K562 (cell line): ENCODE data around the gene PRICKLE4. TPM values are rescaled to one million over a fixed set of nuclear protein-coding genes. Genes with fewer than 3 reads are reported as not detected.
A peak's percentile ranks its signal among the peaks of the same experiment; 100 is the strongest.

Source experiments
- CHD4 ChIP-seq: fragments of 200-600 bp; sonication (generic); IDR thresholded peaks from 3 replicates; pipeline ENCODE4 v1.6.1; 2012; ENCODE audit warnings: low read depth, mild to moderate bottlenecking, mixed read lengths, low read length, inconsistent platforms; ENCODE audit not compliant: insufficient read depth, insufficient replicate concordance, poor library complexity, severe bottlenecking
- CREM ChIP-seq: IDR thresholded peaks from 2 replicates; pipeline ENCODE4 v1.6.1; 2014; ENCODE audit warnings: antibody characterized with exemption, low read depth
- FOXP1 ChIP-seq: sonication (generic); formaldehyde crosslinking; IDR thresholded peaks from 2 replicates; pipeline ENCODE4 v1.8.0; 2022; ENCODE audit warnings: mild to moderate bottlenecking, missing genetic modification reagents
- GABPA ChIP-seq: fragments of 200-800 bp; sonication (Bioruptor generic); conservative IDR thresholded peaks from 2 replicates; pipeline ENCODE4 v1.6.1; 2016; ENCODE audit warnings: low read depth, missing genetic modification characterization, missing compliant biosample characterization
- GABPB2 ChIP-seq: fragments of 250-450 bp; sonication (Bioruptor Pico); conservative IDR thresholded peaks from 2 replicates; pipeline ENCODE4 v1.5.1; 2021; ENCODE audit warnings: mild to moderate bottlenecking
- HSF4 ChIP-seq: fragments of 250-450 bp; sonication (Bioruptor Pico); IDR thresholded peaks from 2 replicates; pipeline ENCODE4 v2.1.2; 2022; ENCODE audit warnings: mild to moderate bottlenecking, moderate library complexity, borderline replicate concordance
- KLF10 ChIP-seq: fragments of 250-450 bp; sonication (Bioruptor Pico); IDR thresholded peaks from 2 replicates; pipeline ENCODE4 v1.6.1; 2021; ENCODE audit warnings: matching md5 sums
- LARP7 ChIP-seq: fragments of 450-650 bp; IDR thresholded peaks from 2 replicates; pipeline ENCODE4 v1.6.1; 2016
- LEF1 ChIP-seq: fragments of 450-650 bp; IDR thresholded peaks from 2 replicates; pipeline ENCODE4 v1.6.1; 2016; ENCODE audit warnings: mild to moderate bottlenecking
- MEF2A ChIP-seq: IDR thresholded peaks from 2 replicates; pipeline ENCODE4 v1.6.1; 2011; ENCODE audit warnings: low read depth, mild to moderate bottlenecking, low read length, moderate library complexity; ENCODE audit not compliant: control insufficient read depth
- MYC ChIP-seq, 2 experiments: fragments of 250-450 bp in 1 of 2; sonication (Bioruptor Pico) in 1 of 2; IDR thresholded peaks; 2 replicates each; pipeline versions ENCODE4 v1.5.1 to v1.6.1; 2012 to 2021; ENCODE audit warnings: low read depth in 2 of 2, borderline replicate concordance in 1 of 2, improper control_type of control experiment in 1 of 2, low read length in 1 of 2, mild to moderate bottlenecking in 1 of 2, moderate library complexity in 1 of 2
- NCOR1 ChIP-seq: fragments of 450-650 bp; IDR thresholded peaks from 2 replicates; pipeline ENCODE4 v1.6.1; 2016; ENCODE audit warnings: mild to moderate bottlenecking, moderate library complexity
- PHF8 ChIP-seq: fragments of 200-600 bp; sonication (generic); IDR thresholded peaks from 2 replicates; pipeline ENCODE4 v1.6.1; 2012; ENCODE audit warnings: mixed run types, mild to moderate bottlenecking, inconsistent platforms, low read length, moderate library complexity, borderline replicate concordance
- RBM14 ChIP-seq: fragments of 200-400 bp; formaldehyde crosslinking; IDR thresholded peaks from 2 replicates; pipeline ENCODE4 v1.6.1; 2018; ENCODE audit warnings: low read depth, mild to moderate bottlenecking, low read length, moderate library complexity, borderline replicate concordance; ENCODE audit not compliant: insufficient read depth
- SAP30 ChIP-seq: fragments of 200-600 bp; sonication (generic); IDR thresholded peaks from 2 replicates; pipeline ENCODE4 v1.6.1; 2012; ENCODE audit warnings: borderline replicate concordance, low read depth, mild to moderate bottlenecking, moderate library complexity, low read length, control low read depth, inconsistent platforms; ENCODE audit not compliant: insufficient read depth, poor library complexity, severe bottlenecking
- SREBF2 ChIP-seq: sonication (generic); formaldehyde crosslinking; IDR thresholded peaks from 2 replicates; pipeline ENCODE4 v1.4.0; 2020; ENCODE audit warnings: mild to moderate bottlenecking, missing genetic modification reagents
- SRSF9 ChIP-seq: fragments of 200-400 bp; formaldehyde crosslinking; IDR thresholded peaks from 2 replicates; pipeline ENCODE4 v1.6.1; 2017; ENCODE audit warnings: low read depth, low read length, borderline replicate concordance
- ZBED1 ChIP-seq: IDR thresholded peaks from 2 replicates; pipeline ENCODE4 v1.6.1; 2014
- ZBTB5 ChIP-seq: fragments of 450-650 bp; IDR thresholded peaks from 2 replicates; pipeline ENCODE4 v1.6.1; 2017; ENCODE audit warnings: antibody characterized with exemption
- ZEB2 ChIP-seq: fragments of 450-650 bp; IDR thresholded peaks from 2 replicates; pipeline ENCODE4 v1.6.1; 2016
- ZNF197 ChIP-seq: fragments of 200-800 bp; sonication (Bioruptor generic); IDR thresholded peaks from 2 replicates; pipeline ENCODE4 v1.6.1; 2016; ENCODE audit warnings: low read depth, missing genetic modification characterization, missing compliant biosample characterization
- polyA plus RNA-seq, 8 experiments: library from polyadenylated mRNA; depleted of rRNA in 4 of 8; stranded (reverse) in 5 of 8; unstranded in 3 of 8; fragments of >200 nt; fragmentation: Nextera tagmentation in 2 of 8; fragmentation: Illumina TruSeq in 1 of 8; extraction: Ambion mirVana in 2 of 8; extraction: Trizol in 1 of 8; gene quantifications; 2 replicates each; pipeline versions ENCODE4 v1.2.1 to v1.2.3, GENCODE V29; 2011 to 2014; ENCODE audit warnings: inconsistent platforms in 1 of 8, missing spikeins in 1 of 8
- total RNA-seq, 7 experiments: library from RNA; depleted of rRNA in 6 of 7; stranded (reverse); fragments of >200 nt in 6 of 7; fragmentation: Illumina TruSeq in 2 of 7; extraction: Trizol in 2 of 7; gene quantifications; 2 replicates each; pipeline versions ENCODE4 v1.2.1 to v1.2.3, GENCODE V29; 2011 to 2021; ENCODE audit warnings: low replicate concordance in 1 of 7
- TF ChIP-seq, protein P1 (sequence below): fragments of 450-650 bp; formaldehyde crosslinking; IDR thresholded peaks from 2 replicates; pipeline ENCODE4 v1.4.0; 2022; ENCODE audit warnings: missing genetic modification characterization
- TF ChIP-seq, protein P2 (sequence below), 3 experiments: fragments of 200-800 bp in 1 of 3; sonication (Bioruptor generic) in 1 of 3; sonication (generic) in 1 of 3; formaldehyde crosslinking in 1 of 3; IDR thresholded peaks; 2 replicates each; pipeline versions ENCODE4 v1.6.1 to v1.8.0; 2016 to 2022; ENCODE audit warnings: mild to moderate bottlenecking in 2 of 3, missing compliant biosample characterization in 2 of 3, missing genetic modification characterization in 2 of 3, missing genetic modification reagents in 1 of 3

PRICKLE4 gene
- total and polyA plus RNA-seq, 9 of the 15 experiments (the other 6 are each of a cell fraction or from before 2014, with no cell fraction given): 0.20 to 0.32 (median 0.27) TPM; not detected in 6

- peak; percentile 58 for TF ChIP-seq NCOR1
- TF ChIP-seq, protein P1, sequence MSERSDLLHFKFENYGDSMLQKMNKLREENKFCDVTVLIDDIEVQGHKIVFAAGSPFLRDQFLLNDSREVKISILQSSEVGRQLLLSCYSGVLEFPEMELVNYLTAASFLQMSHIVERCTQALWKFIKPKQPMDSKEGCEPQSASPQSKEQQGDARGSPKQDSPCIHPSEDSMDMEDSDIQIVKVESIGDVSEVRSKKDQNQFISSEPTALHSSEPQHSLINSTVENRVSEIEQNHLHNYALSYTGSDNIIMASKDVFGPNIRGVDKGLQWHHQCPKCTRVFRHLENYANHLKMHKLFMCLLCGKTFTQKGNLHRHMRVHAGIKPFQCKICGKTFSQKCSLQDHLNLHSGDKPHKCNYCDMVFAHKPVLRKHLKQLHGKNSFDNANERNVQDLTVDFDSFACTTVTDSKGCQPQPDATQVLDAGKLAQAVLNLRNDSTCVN: 0 out of 2 replicates have a peak, but pooled peaks have one; percentile 57
- no peak for TF ChIP-seq SRSF9
- 0 out of 2 replicates have a peak, but pooled peaks have one; percentile 11 for TF ChIP-seq LEF1
- TF ChIP-seq SAP30: no peak
- TF ChIP-seq PHF8: peak; percentile 45; the same call in 1 of the 2 replicates
- TF ChIP-seq ZBTB5: peak; percentile 63; the same call in 1 of the 2 replicates
- peak; percentile 86 for TF ChIP-seq CREM
- TF ChIP-seq MYC (IDR thresholded peaks at IDR 0.05; ENCODE audit: low read depth, low read length): peak; percentile 86
- no peak for TF ChIP-seq MYC (CRISPR knock-in tag; IDR thresholded peaks at IDR 0.05; ENCODE audit: borderline replicate concordance, low read depth)
- TF ChIP-seq LARP7: peak; percentile 61; the same call in 1 of the 2 replicates
- 0 out of 2 replicates have a peak, but pooled peaks have one; percentile 51 for TF ChIP-seq ZBED1
- TF ChIP-seq FOXP1: peak; percentile 98
- no peak for TF ChIP-seq RBM14
- no peak for TF ChIP-seq GABPB2 (CRISPR knock-in tag)
- TF ChIP-seq, protein P2, sequence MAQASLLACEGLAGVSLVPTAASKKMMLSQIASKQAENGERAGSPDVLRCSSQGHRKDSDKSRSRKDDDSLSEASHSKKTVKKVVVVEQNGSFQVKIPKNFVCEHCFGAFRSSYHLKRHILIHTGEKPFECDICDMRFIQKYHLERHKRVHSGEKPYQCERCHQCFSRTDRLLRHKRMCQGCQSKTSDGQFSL (CRISPR knock-in tag; IDR thresholded peaks at IDR 0.05): 0 out of 2 replicates have a peak, but pooled peaks have one; percentile 30
- TF ChIP-seq, protein P2 (tag; IDR thresholded peaks at IDR 0.05): peak in 1 of 2 experiments; percentile 44; a peak in 1 of 4 replicates
- TF ChIP-seq HSF4 (CRISPR knock-in tag): no peak
- peak; percentile 2 for TF ChIP-seq CHD4
- peak; percentile 45; the same call in 1 of the 2 replicates for TF ChIP-seq ZEB2
- TF ChIP-seq ZNF197: peak; percentile 69; the same call in 1 of the 2 replicates
- TF ChIP-seq MEF2A: peak; percentile 29; the same call in 1 of the 2 replicates
- peak; percentile 76 for TF ChIP-seq GABPA (tag)
- no peak for TF ChIP-seq SREBF2 (CRISPR knock-in tag)
- TF ChIP-seq KLF10 (CRISPR knock-in tag): no peak
These were observed 613 bp upstream of the PRICKLE4 start, which contains the start of gene FRS3 (continued) for GRCh38 chr6:41779788-41780550.
